A549 (cell line): ENCODE measurements around the gene ROR2. TPM values are rescaled to one million over a fixed set of nuclear protein-coding genes. Genes with fewer than 3 reads are reported as not detected.

ENCODE experiments used
- ATAC-seq, 2 experiments: fragments of 200-7000 bp in 1 of 2; fragments of >200 bp in 1 of 2; cut with Nextera tagmentation in 1 of 2; cut with Tn5 transposase in 1 of 2; 3 replicates each; pipeline versions ENCODE4 v1.8.0 to v1.9.1; 2018 to 2020; ENCODE audit warnings: mild to moderate bottlenecking in 1 of 2, moderate library complexity in 1 of 2
- CTCF ChIA-PET: fragments of 300-600 bp; sonication (Branson Sonifier 250); formaldehyde crosslinking; extraction: SDS; loops from one replicate; lab custom pipeline; 2021; ENCODE audit warnings: antibody characterized with exemption, inconsistent platforms; lab: Yijun Ruan, JAX
- POLR2A ChIA-PET: fragments of 350-600 bp; formaldehyde crosslinking; extraction: SDS; loops from one replicate; lab custom pipeline; 2021; ENCODE audit warnings: antibody characterized with exemption, inconsistent platforms; lab: Yijun Ruan, JAX
- DNase-seq, 2 experiments: peaks; one replicate each; pipeline versions ENCODE4 v3.0.0 to v3.0.0-alpha.2; 2011 to 2016; ENCODE audit warnings: low read depth in 1 of 2, low spot score in 1 of 2
- FAIRE-seq: peaks from 2 replicates; lab custom pipeline; 2011; peaks lifted over from hg19 to GRCh38; lab: Jason Lieb, UNC
- H3K27ac ChIP-seq, 2 experiments: fragments of >200 bp; sonication (Bioruptor Twin); formaldehyde crosslinking; 3 replicates each; pipeline ENCODE4 v1.5.1; 2016 to 2017
- H3K4me1 ChIP-seq: fragments of >200 bp; sonication (Bioruptor Twin); formaldehyde crosslinking; 3 replicates; pipeline ENCODE4 v1.6.1; 2016
- H3K4me2 ChIP-seq: fragments of >200 bp; sonication (Bioruptor Twin); formaldehyde crosslinking; 3 replicates; pipeline ENCODE4 v1.6.1; 2016
- H3K4me3 ChIP-seq: fragments of >200 bp; sonication (Bioruptor Twin); formaldehyde crosslinking; 3 replicates; pipeline ENCODE4 v1.5.1; 2016
- H3K9me3 ChIP-seq: fragments of >200 bp; sonication (Bioruptor Twin); formaldehyde crosslinking; 3 replicates; pipeline ENCODE4 v1.6.1; 2016
- BHLHE40 ChIP-seq: IDR thresholded peaks from 2 replicates; pipeline ENCODE4 v1.6.1; 2012; ENCODE audit warnings: low read depth, low read length, inconsistent platforms
- CHD4 ChIP-seq: fragments of 200-600 bp; sonication (generic); IDR thresholded peaks from 2 replicates; pipeline ENCODE4 v1.6.1; 2016; ENCODE audit warnings: antibody characterized with exemption, mild to moderate bottlenecking, borderline replicate concordance
- EP300 ChIP-seq, 2 experiments: fragments of >200 bp; sonication (Bioruptor Twin); formaldehyde crosslinking; IDR thresholded peaks; 2 replicates in 1 of 2; 3 replicates in 1 of 2; pipeline ENCODE4 v1.6.1; 2016 to 2017
- FOXS1 ChIP-seq: fragments of 250-450 bp; sonication (Bioruptor Pico); IDR thresholded peaks from 2 replicates; pipeline ENCODE4 v1.5.0; 2020; ENCODE audit warnings: mild to moderate bottlenecking, moderate library complexity
- HDAC2 ChIP-seq: fragments of 200-600 bp; sonication (generic); IDR thresholded peaks from 2 replicates; pipeline ENCODE4 v1.6.1; 2016
- KDM1A ChIP-seq: fragments of 200-600 bp; sonication (generic); IDR thresholded peaks from 2 replicates; pipeline ENCODE4 v1.6.1; 2016; ENCODE audit warnings: low read depth, mild to moderate bottlenecking
- KDM5A ChIP-seq: fragments of 200-600 bp; sonication (generic); IDR thresholded peaks from 2 replicates; pipeline ENCODE4 v1.6.1; 2016; ENCODE audit warnings: antibody characterized with exemption, mild to moderate bottlenecking
- NFE2L2 ChIP-seq: fragments of 150-350 bp; conservative IDR thresholded peaks from 2 replicates; pipeline ENCODE4 v1.6.1; 2014; ENCODE audit warnings: low read length
- POLR2AphosphoS2 ChIP-seq: conservative IDR thresholded peaks from 2 replicates; pipeline ENCODE4 v1.6.1; 2012; ENCODE audit warnings: low read length, improper control_type of control experiment, inconsistent platforms
- RAD21 ChIP-seq, 2 experiments: fragments of >200 bp in 1 of 2; sonication (Bioruptor Twin) in 1 of 2; formaldehyde crosslinking in 1 of 2; IDR thresholded peaks in 1 of 2; conservative IDR thresholded peaks in 1 of 2; 2 replicates in 1 of 2; 3 replicates in 1 of 2; pipeline ENCODE4 v1.6.1; 2012 to 2018; ENCODE audit warnings: inconsistent platforms in 1 of 2
- RCOR1 ChIP-seq: fragments of 150-350 bp; IDR thresholded peaks from 2 replicates; pipeline ENCODE4 v1.6.1; 2014; ENCODE audit warnings: antibody characterized with exemption, low read length, low read depth
- RFX5 ChIP-seq: fragments of 450-650 bp; IDR thresholded peaks from 2 replicates; pipeline ENCODE4 v1.7.1; 2014; ENCODE audit warnings: antibody characterized with exemption, mild to moderate bottlenecking, moderate library complexity
- SREBF2 ChIP-seq: fragments of 450-650 bp; IDR thresholded peaks from 2 replicates; pipeline ENCODE4 v1.6.1; 2014; ENCODE audit warnings: mild to moderate bottlenecking, moderate library complexity
- TFCP2L1 ChIP-seq: fragments of 250-450 bp; sonication (Bioruptor Pico); IDR thresholded peaks from 2 replicates; pipeline ENCODE4 v1.5.0; 2021; ENCODE audit warnings: mild to moderate bottlenecking
- WGBS: methylation state at CpG from one replicate; pipeline ENCODE4 v1.1.6; 2017; ENCODE audit errors: missing lambda C conversion rate; 5-methylcytosine and 5-hydroxymethylcytosine counted together
- polyA plus RNA-seq, 4 experiments: library from polyadenylated mRNA; depleted of rRNA in 3 of 4; stranded (reverse); fragments of >200 nt; fragmentation: RNase III in 1 of 4; extraction: RNeasy Plus Mini Kit Qiagen cat#74134 plus additional on column Dnase treatment in 1 of 4; gene quantifications; 2 replicates in 3 of 4; 3 replicates in 1 of 4; pipeline ENCODE4 v1.2.3, GENCODE V29; 2011 to 2017
- TF ChIP-seq, protein P1 (sequence below): fragments of >200 bp; sonication (Bioruptor Twin); formaldehyde crosslinking; IDR thresholded peaks from 3 replicates; pipeline ENCODE4 v1.5.1; 2016
- TF ChIP-seq, protein P2 (sequence below): fragments of 200-600 bp; sonication (generic); IDR thresholded peaks from 2 replicates; pipeline ENCODE4 v1.6.1; 2016; ENCODE audit warnings: antibody characterized with exemption, mild to moderate bottlenecking, moderate library complexity
- TF ChIP-seq, protein P3 (sequence below): fragments of 150-350 bp; IDR thresholded peaks from 2 replicates; pipeline ENCODE4 v1.6.1; 2014; ENCODE audit warnings: low read depth, mild to moderate bottlenecking, low read length
- TF ChIP-seq, protein P4 (sequence below): fragments of >200 bp; sonication (Bioruptor Twin); formaldehyde crosslinking; IDR thresholded peaks from 2 replicates; pipeline ENCODE4 v1.6.1; 2016
- TF ChIP-seq, protein P5 (sequence below): IDR thresholded peaks from 2 replicates; pipeline ENCODE4 v1.6.1; 2012
- TF ChIP-seq, protein P6 (sequence below): fragments of 250-450 bp; sonication (Bioruptor Pico); IDR thresholded peaks from 2 replicates; pipeline ENCODE4 v1.5.0; 2021; ENCODE audit warnings: mild to moderate bottlenecking, moderate library complexity, borderline replicate concordance

Gene ROR2
- polyA plus RNA-seq, 2 of the 4 experiments (the other 2 are of a cell fraction): 0.12 to 0.53 TPM

DNA sequence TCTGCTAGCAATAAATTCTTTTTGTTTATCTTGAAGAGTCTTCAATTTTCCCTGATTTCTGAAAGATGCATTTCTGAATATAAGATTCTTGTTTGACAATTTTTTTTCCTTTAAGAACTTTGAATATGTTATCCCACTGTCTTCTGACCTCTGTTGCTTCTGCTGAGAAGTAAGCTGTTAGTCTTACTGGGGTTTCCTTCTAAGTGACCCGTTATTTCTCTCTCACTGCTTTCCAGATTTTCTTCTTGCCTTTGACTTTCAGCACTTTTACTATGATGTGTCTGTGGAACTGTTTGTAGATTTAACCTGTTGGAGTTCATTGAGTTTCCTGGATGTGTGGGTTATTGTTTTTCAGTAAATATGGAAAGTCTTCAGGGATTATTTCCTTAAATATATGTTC, 321.1 kb downstream of the ROR2 start:
- Histone ChIP-seq H3K4me1 (no peaks in the 10 kb centered on the region), H3K9me3 (peaks cover 7% of the 10 kb centered on the region; the same call in 2 of the 3 replicates), H3K4me3 (no peak overlapping the region), H3K27ac (no peak overlapping the region), H3K4me2 (no peak overlapping the region)
- no peak for ATAC-seq
- FAIRE-seq: no peak
- 23% methylated on average over 1 of the region's 1 CpG for WGBS
- TF ChIP-seq TFCP2L1 (CRISPR knock-in tag) (no peak), KDM5A (no peak), HDAC2 (no peak), SREBF2 (no peak), RAD21 (conservative IDR thresholded peaks at IDR 0.05 in 1 of 2, IDR thresholded peaks at IDR 0.05 in 1 of 2) (no peak), BHLHE40 (no peak), FOXS1 (CRISPR knock-in tag) (no peak), CHD4 (no peak), NFE2L2 (no peak), RFX5 (no peak), EP300 (IDR thresholded peaks at IDR 0.05) (no peak), KDM1A (no peak), RCOR1 (no peak), POLR2AphosphoS2 (no peak)
- TF ChIP-seq, protein P1, sequence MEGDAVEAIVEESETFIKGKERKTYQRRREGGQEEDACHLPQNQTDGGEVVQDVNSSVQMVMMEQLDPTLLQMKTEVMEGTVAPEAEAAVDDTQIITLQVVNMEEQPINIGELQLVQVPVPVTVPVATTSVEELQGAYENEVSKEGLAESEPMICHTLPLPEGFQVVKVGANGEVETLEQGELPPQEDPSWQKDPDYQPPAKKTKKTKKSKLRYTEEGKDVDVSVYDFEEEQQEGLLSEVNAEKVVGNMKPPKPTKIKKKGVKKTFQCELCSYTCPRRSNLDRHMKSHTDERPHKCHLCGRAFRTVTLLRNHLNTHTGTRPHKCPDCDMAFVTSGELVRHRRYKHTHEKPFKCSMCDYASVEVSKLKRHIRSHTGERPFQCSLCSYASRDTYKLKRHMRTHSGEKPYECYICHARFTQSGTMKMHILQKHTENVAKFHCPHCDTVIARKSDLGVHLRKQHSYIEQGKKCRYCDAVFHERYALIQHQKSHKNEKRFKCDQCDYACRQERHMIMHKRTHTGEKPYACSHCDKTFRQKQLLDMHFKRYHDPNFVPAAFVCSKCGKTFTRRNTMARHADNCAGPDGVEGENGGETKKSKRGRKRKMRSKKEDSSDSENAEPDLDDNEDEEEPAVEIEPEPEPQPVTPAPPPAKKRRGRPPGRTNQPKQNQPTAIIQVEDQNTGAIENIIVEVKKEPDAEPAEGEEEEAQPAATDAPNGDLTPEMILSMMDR: no peak
- TF ChIP-seq, protein P2, sequence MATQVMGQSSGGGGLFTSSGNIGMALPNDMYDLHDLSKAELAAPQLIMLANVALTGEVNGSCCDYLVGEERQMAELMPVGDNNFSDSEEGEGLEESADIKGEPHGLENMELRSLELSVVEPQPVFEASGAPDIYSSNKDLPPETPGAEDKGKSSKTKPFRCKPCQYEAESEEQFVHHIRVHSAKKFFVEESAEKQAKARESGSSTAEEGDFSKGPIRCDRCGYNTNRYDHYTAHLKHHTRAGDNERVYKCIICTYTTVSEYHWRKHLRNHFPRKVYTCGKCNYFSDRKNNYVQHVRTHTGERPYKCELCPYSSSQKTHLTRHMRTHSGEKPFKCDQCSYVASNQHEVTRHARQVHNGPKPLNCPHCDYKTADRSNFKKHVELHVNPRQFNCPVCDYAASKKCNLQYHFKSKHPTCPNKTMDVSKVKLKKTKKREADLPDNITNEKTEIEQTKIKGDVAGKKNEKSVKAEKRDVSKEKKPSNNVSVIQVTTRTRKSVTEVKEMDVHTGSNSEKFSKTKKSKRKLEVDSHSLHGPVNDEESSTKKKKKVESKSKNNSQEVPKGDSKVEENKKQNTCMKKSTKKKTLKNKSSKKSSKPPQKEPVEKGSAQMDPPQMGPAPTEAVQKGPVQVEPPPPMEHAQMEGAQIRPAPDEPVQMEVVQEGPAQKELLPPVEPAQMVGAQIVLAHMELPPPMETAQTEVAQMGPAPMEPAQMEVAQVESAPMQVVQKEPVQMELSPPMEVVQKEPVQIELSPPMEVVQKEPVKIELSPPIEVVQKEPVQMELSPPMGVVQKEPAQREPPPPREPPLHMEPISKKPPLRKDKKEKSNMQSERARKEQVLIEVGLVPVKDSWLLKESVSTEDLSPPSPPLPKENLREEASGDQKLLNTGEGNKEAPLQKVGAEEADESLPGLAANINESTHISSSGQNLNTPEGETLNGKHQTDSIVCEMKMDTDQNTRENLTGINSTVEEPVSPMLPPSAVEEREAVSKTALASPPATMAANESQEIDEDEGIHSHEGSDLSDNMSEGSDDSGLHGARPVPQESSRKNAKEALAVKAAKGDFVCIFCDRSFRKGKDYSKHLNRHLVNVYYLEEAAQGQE: no peak
- TF ChIP-seq, protein P3, sequence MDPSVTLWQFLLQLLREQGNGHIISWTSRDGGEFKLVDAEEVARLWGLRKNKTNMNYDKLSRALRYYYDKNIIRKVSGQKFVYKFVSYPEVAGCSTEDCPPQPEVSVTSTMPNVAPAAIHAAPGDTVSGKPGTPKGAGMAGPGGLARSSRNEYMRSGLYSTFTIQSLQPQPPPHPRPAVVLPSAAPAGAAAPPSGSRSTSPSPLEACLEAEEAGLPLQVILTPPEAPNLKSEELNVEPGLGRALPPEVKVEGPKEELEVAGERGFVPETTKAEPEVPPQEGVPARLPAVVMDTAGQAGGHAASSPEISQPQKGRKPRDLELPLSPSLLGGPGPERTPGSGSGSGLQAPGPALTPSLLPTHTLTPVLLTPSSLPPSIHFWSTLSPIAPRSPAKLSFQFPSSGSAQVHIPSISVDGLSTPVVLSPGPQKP: no peak
- TF ChIP-seq, protein P4, sequence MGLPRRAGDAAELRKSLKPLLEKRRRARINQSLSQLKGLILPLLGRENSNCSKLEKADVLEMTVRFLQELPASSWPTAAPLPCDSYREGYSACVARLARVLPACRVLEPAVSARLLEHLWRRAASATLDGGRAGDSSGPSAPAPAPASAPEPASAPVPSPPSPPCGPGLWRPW: no peak
- TF ChIP-seq, protein P5, sequence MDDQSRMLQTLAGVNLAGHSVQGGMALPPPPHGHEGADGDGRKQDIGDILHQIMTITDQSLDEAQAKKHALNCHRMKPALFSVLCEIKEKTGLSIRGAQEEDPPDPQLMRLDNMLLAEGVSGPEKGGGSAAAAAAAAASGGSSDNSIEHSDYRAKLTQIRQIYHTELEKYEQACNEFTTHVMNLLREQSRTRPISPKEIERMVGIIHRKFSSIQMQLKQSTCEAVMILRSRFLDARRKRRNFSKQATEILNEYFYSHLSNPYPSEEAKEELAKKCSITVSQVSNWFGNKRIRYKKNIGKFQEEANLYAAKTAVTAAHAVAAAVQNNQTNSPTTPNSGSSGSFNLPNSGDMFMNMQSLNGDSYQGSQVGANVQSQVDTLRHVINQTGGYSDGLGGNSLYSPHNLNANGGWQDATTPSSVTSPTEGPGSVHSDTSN: no peak
- TF ChIP-seq, protein P6, sequence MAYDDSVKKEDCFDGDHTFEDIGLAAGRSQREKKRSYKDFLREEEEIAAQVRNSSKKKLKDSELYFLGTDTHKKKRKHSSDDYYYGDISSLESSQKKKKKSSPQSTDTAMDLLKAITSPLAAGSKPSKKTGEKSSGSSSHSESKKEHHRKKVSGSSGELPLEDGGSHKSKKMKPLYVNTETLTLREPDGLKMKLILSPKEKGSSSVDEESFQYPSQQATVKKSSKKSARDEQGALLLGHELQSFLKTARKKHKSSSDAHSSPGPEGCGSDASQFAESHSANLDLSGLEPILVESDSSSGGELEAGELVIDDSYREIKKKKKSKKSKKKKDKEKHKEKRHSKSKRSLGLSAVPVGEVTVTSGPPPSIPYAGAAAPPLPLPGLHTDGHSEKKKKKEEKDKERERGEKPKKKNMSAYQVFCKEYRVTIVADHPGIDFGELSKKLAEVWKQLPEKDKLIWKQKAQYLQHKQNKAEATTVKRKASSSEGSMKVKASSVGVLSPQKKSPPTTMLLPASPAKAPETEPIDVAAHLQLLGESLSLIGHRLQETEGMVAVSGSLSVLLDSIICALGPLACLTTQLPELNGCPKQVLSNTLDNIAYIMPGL: no peak
- ChIA-PET CTCF (interaction anchor here (1.7 kb wide), 1 partner anchor 714 kb away, joined by 7 read pairs; no protein-coding TSS in a partner anchor), POLR2A (no interaction called here)
- DNase-seq: no peak
